Coronary artery (tissue), 2 donors: ENCODE results near the gene KLHDC10.

ENCODE experiments used
- DNase-seq: peaks from one replicate; pipeline ENCODE4 v3.0.0-alpha.2; 2017; ENCODE audit warnings: low spot score
- H3K27ac ChIP-seq, 2 donors: fragments of 200-600 bp; sonication (generic); one replicate each; pipeline ENCODE4 v1.5.1; 2016 to 2019
- H3K4me3 ChIP-seq: fragments of 200-600 bp; sonication (generic); 2 replicates; pipeline ENCODE4 v1.5.1; 2016; ENCODE audit warnings: mild to moderate bottlenecking, moderate library complexity
- CTCF ChIP-seq: fragments of 200-600 bp; sonication (generic); IDR thresholded peaks from one replicate; pipeline ENCODE4 v1.5.1; 2019; ENCODE audit warnings: antibody characterized with exemption

The KLHDC10 gene

GRCh38 chr7:130069978-130070860 is at the start of gene KLHDC10:
KLHDC10 (plus strand) TSS chr7:130070534; CDS start chr7:130070644, 110 bp downstream.
- DNase-seq = peak; percentile 97
- no peak for TF ChIP-seq CTCF
- H3K4me3 ChIP-seq = peak within 1 kb of the TSS; percentile 95
- H3K27ac ChIP-seq = peak within 1 kb of the TSS; percentile 75 to 90

DNA sequence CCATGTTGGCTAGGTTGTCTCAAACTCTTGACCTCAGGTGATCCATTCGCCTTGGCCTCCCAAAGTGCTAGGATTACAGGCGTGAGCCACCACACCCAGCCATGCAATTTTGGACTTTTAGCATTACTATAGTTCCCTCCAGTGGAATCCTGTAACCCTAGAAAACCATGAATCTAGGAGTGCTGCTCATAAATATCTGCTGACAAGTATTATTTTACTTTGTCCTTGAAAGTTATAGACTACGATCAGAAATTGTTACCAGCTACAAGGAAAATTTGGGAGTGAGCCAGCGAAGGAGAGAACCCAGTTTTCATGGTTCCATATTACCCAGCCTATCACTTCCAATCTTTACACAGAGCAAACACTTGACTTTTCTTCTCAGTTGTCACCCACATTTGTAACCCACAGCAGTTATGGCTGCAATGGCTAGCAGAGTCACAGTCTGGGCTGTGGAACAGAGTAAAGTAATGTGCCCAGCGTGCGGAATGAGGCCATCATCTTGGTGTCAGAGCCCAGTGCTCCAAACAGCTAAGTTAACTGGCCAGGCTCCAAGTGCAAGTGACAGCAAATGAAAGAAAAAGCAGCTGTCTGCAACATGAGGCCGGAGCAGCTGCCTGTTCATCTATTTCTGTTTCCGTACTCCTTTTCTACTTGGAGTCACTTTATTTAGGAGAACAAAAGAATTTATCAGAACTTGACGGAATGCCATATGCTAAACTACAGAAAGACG is 49.1 kb upstream of the KLHDC10 start:
- Histone ChIP-seq H3K4me3 (no peak overlapping the region), H3K27ac (no peak overlapping the region)
- TF ChIP-seq CTCF = no peak
- DNase-seq = no peak

GRCh38 chr7:130022115-130022514 is 48.2 kb upstream of the KLHDC10 start:
- Histone ChIP-seq H3K27ac (no peak overlapping the region), H3K4me3 (no peak overlapping the region)
- DNase-seq = no peak
- no peak for TF ChIP-seq CTCF

DNA sequence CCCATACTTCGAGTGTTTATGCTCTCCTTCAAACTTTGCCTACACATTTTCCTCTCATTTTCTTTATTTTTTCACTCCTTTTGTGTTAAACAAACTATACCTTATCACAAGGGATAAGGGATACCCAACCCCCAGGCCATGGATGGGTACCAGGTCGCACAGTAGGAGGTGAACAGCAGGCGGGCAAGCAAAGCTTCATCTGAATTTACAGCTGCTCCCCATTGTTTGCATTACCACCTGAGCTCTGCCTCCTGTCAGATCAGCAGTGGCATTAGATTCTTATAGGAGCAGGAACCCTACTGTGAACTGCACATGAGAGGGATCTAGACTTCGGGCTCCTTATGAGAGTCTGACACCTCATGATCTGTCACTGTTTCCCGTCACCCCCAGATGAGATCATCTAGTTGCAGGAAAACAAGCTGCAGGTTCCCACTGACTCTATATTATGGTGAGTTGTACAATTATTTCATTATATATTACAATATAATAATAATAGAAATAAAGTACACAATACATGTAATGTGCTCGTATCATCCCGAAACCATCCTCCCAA is 47.6 kb upstream of the KLHDC10 start:
- no peak for TF ChIP-seq CTCF
- H3K27ac ChIP-seq = no peak overlapping the region
- no peak overlapping the region for H3K4me3 ChIP-seq
- DNase-seq = no peak

- no peak for DNase-seq
- Histone ChIP-seq H3K27ac (no peak overlapping the region), H3K4me3 (no peak overlapping the region)
- no peak for TF ChIP-seq CTCF
These were observed 45.9 kb upstream of the KLHDC10 start for GRCh38 chr7:130024390-130024789.

GRCh38 chr7:130032698-130033097 is 37.6 kb upstream of the KLHDC10 start:
- no peak overlapping the region for H3K27ac ChIP-seq
- no peak for DNase-seq
- no peak overlapping the region for H3K4me3 ChIP-seq
- TF ChIP-seq CTCF = no peak
